GM19463 (cell line): ENCODE measurements around the gene ZNHIT2.

Experiments
- ATAC-seq: cut with Tn5 transposase; IDR thresholded peaks from one replicate; pipeline ENCODE4 v1.9.1; 2021; ENCODE audit warnings: mild to moderate bottlenecking, moderate library complexity; ENCODE audit not compliant: unreplicated experiment

The ZNHIT2 gene

GRCh38 chr11:65107751-65108468, 9.6 kb downstream of the ZNHIT2 start:
- no peak for ATAC-seq

- no peak for ATAC-seq
Measured at GRCh38 chr11:65107078-65107477, 10.4 kb downstream of the ZNHIT2 start.

GRCh38 chr11:65104628-65105027, 12.9 kb downstream of the ZNHIT2 start:
- ATAC-seq = no peak

GRCh38 chr11:65103476-65103875, 14.0 kb downstream of the ZNHIT2 start:
- no peak for ATAC-seq

GRCh38 chr11:65102142-65103095, 15.1 kb downstream of the ZNHIT2 start:
- ATAC-seq = no peak

- ATAC-seq = no peak
Measured at GRCh38 chr11:65100674-65101350, 16.7 kb downstream of the ZNHIT2 start.

- ATAC-seq = no peak
Measured at GRCh38 chr11:65096926-65097325, 20.6 kb downstream of the ZNHIT2 start.

GRCh38 chr11:65095974-65096806, 21.3 kb downstream of the ZNHIT2 start, which contains the start of gene VPS51:
Gene VPS51, plus strand, starts transcription at chr11:65096214. Its CDS starts 37 bp downstream, at chr11:65096251.
- ATAC-seq = peak; percentile 91

GRCh38 chr11:65095427-65095826, 22.1 kb downstream of the ZNHIT2 start:
- no peak for ATAC-seq

- no peak for ATAC-seq
Measured at GRCh38 chr11:65090628-65091027, 26.9 kb downstream of the ZNHIT2 start.

- ATAC-seq = no peak
Measured at GRCh38 chr11:65089621-65090020, 27.9 kb downstream of the ZNHIT2 start.

- no peak for ATAC-seq
Measured at GRCh38 chr11:65087827-65088226, 29.7 kb downstream of the ZNHIT2 start.

GRCh38 chr11:65087216-65087615, 30.3 kb downstream of the ZNHIT2 start:
- ATAC-seq = no peak

GRCh38 chr11:65086809-65087208, 30.7 kb downstream of the ZNHIT2 start:
- ATAC-seq = no peak

GRCh38 chr11:65085446-65085845, 32.1 kb downstream of the ZNHIT2 start:
- no peak for ATAC-seq

GRCh38 chr11:65084598-65085375, 32.7 kb downstream of the ZNHIT2 start:
- ATAC-seq = no peak

- ATAC-seq = peak; percentile 78
Measured at GRCh38 chr11:65083834-65084597, 33.5 kb downstream of the ZNHIT2 start, which contains the start of the genes CDCA5 and ZFPL1. Gene CDCA5, minus strand, starts transcription at chr11:65084040. Its CDS starts 62 bp downstream, at chr11:65083978. Gene ZFPL1, plus strand, starts transcription at chr11:65084222. Its CDS starts 477 bp downstream, at chr11:65084699.

- ATAC-seq = peak; percentile 17
Measured at GRCh38 chr11:65083134-65083833, 34.2 kb downstream of the ZNHIT2 start.
